ENCODE measurements around the gene GJC1.
A peak's percentile ranks its signal among the peaks of the same experiment; 100 is the strongest.

GJC1 gene

GRCh38 chr17:44775838-44776621, 54.1 kb downstream of the GJC1 start:
- no peak for DNase-seq

- peak; percentile 99 for DNase-seq
Measured at GRCh38 chr17:44775136-44775837, 54.8 kb downstream of the GJC1 start.

GRCh38 chr17:44774271-44775135, 55.6 kb downstream of the GJC1 start:
- peak; percentile 95 to 97 for DNase-seq

- DNase-seq = no peak
Measured at GRCh38 chr17:44773140-44773539, 56.9 kb downstream of the GJC1 start.

- DNase-seq = no peak
Measured at GRCh38 chr17:44772308-44773045, 57.6 kb downstream of the GJC1 start.

GRCh38 chr17:44770166-44770925, 59.7 kb downstream of the GJC1 start:
- DNase-seq = no peak

GRCh38 chr17:44769647-44770084, 60.4 kb downstream of the GJC1 start:
- no peak for DNase-seq

- DNase-seq = no peak
Measured at GRCh38 chr17:44769230-44769629, 60.9 kb downstream of the GJC1 start.

GRCh38 chr17:44768505-44769142, 61.5 kb downstream of the GJC1 start:
- DNase-seq = no peak

- no peak for DNase-seq
Measured at GRCh38 chr17:44767493-44767892, 62.6 kb downstream of the GJC1 start.

GRCh38 chr17:44766409-44767038, 63.6 kb downstream of the GJC1 start:
- no peak for DNase-seq

- DNase-seq = no peak
Measured at GRCh38 chr17:44765965-44766364, 64.1 kb downstream of the GJC1 start.

- DNase-seq = no peak
Measured at GRCh38 chr17:44763170-44763569, 66.9 kb downstream of the GJC1 start.

GRCh38 chr17:44761932-44762810, 67.9 kb downstream of the GJC1 start:
- DNase-seq = no peak

GRCh38 chr17:44760474-44761308, 69.4 kb downstream of the GJC1 start:
- DNase-seq = no peak

- no peak for DNase-seq
Measured at GRCh38 chr17:44759916-44760243, 70.2 kb downstream of the GJC1 start.

GRCh38 chr17:44759086-44759915, 70.8 kb downstream of the GJC1 start:
- peak in 1 of 2 experiments; percentile 29 for DNase-seq

All from activated T-cell treated with anti-CD3 and anti-CD28 coated beads, Interleukin-2, amount 50 U/mL, for 48 hours (primary cell).